HEK293T (cell line): ENCODE data around the gene CADM1.

Source experiments
- SP1 ChIP-seq: fragments of 450-650 bp; IDR thresholded peaks from 2 replicates; pipeline ENCODE4 v1.6.1; 2017
- SUZ12 ChIP-seq: fragments of 450-650 bp; IDR thresholded peaks from 2 replicates; pipeline ENCODE4 v1.6.1; 2016; ENCODE audit warnings: mild to moderate bottlenecking

- TF ChIP-seq SP1 (no peak), SUZ12 (no peak)
Measured at GRCh38 chr11:115148691-115149090, 355.5 kb downstream of the CADM1 start.
